Adipocyte (in vitro differentiated cells): ENCODE data around the gene CC2D2A.
A peak's percentile ranks its signal among the peaks of the same experiment; 100 is the strongest.
"Not testable (repeated sequence)": the region's sequence is repeated elsewhere in the genome, so short reads cannot be mapped to it uniquely, and the experiment has no call there.

Experiments
- DNase-seq: peaks from one replicate; pipeline ENCODE4 v3.0.0-alpha.2; 2015; ENCODE audit warnings: low read depth
- H3K27me3 ChIP-seq: replicated peaks from 2 replicates; pipeline ENCODE4 v1.7.0; 2013; ENCODE audit warnings: mild to moderate bottlenecking, low read length, moderate library complexity; ENCODE audit not compliant: control insufficient read depth, insufficient read depth
- H3K36me3 ChIP-seq: 2 replicates; pipeline ENCODE4 v1.7.0; 2013; ENCODE audit warnings: low read length, mild to moderate bottlenecking, moderate library complexity; ENCODE audit not compliant: control insufficient read depth, insufficient read depth, severe bottlenecking
- H3K4me1 ChIP-seq: 2 replicates; pipeline ENCODE4 v1.7.0; 2013; ENCODE audit warnings: mild to moderate bottlenecking, low read length, moderate library complexity; ENCODE audit not compliant: control insufficient read depth, insufficient read depth
- H3K4me3 ChIP-seq: 2 replicates; pipeline ENCODE4 v1.7.0; 2013; ENCODE audit warnings: mild to moderate bottlenecking, low read length, moderate library complexity
- H3K9ac ChIP-seq: 2 replicates; pipeline ENCODE4 v1.7.0; 2013; ENCODE audit warnings: mild to moderate bottlenecking, low read length, moderate library complexity
- H3K9me3 ChIP-seq: 2 replicates; pipeline ENCODE4 v1.7.0; 2013; ENCODE audit warnings: mild to moderate bottlenecking, low read length, moderate library complexity; ENCODE audit not compliant: control insufficient read depth

Gene CC2D2A

DNA sequence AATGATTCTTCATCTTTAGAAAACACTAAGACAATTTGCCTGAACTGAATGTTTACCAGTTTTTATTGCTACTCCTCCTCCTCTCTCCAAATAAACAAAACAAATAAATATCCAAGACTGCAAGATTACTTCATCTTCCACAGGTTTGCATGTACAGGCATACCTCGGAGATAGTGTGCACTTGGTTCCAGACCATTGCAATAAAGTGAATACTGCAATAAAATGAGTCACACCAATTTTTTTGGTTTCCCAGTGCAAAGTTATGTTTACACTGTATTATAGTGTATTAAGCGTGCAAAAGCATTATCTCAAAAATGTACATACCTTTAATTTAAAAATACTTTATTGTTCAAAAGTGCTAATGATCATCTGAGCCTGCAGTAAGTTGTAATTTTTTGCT, 132.2 kb downstream of the CC2D2A start:
- no peaks in the 10 kb centered on the region for H3K27me3 ChIP-seq
- H3K9me3 ChIP-seq, result no peaks in the 10 kb centered on the region
- H3K36me3 ChIP-seq, result peaks cover 85% of the 10 kb centered on the region
- peaks cover 10% of the 10 kb centered on the region for H3K4me1 ChIP-seq
- no peak for DNase-seq
- no peak overlapping the region for H3K9ac ChIP-seq
- H3K4me3 ChIP-seq, result no peak overlapping the region

DNA sequence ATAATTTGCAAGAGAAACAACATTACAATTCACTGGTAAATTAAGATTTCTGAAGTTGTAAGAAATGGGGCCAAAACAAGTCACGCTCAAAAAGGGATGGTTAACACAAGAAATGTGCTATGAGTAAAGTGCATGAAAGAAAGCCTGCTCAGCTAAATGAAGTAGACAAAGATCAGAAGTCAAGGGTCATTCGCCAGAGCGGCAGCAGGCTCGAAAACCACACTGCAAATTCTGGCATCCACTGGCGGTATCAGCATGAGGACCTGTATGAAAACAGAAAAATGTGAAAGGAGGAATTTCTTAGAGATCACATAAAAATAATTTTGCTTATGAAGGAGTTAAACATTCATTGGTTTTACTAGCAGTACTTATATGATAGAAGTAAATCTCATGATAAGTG, 135.9 kb downstream of the CC2D2A start:
- DNase-seq, result no peak

GRCh38 chr4:15610855-15611254, 141.2 kb downstream of the CC2D2A start:
- H3K4me1 ChIP-seq, result peaks cover 23% of the 10 kb centered on the region
- H3K36me3 ChIP-seq, result peaks cover 42% of the 10 kb centered on the region
- no peak for DNase-seq

More for the DNA sequence above, 135.9 kb downstream of the CC2D2A start:
- Histone ChIP-seq H3K4me3 (no peak overlapping the region), H3K9me3 (no peaks in the 10 kb centered on the region), H3K9ac (no peak overlapping the region), H3K4me1 (peaks cover 16% of the 10 kb centered on the region), H3K36me3 (peaks cover 64% of the 10 kb centered on the region), H3K27me3 (no peaks in the 10 kb centered on the region)

GRCh38 chr4:15612136-15612535, 142.5 kb downstream of the CC2D2A start:
- Histone ChIP-seq H3K36me3 (peaks cover 42% of the 10 kb centered on the region), H3K4me3 (no peak overlapping the region), H3K9me3 (no peaks in the 10 kb centered on the region), H3K27me3 (no peaks in the 10 kb centered on the region), H3K9ac (no peak overlapping the region), H3K4me1 (peaks cover 15% of the 10 kb centered on the region)
- no peak for DNase-seq

More at GRCh38 chr4:15610855-15611254, 141.2 kb downstream of the CC2D2A start:
- Histone ChIP-seq H3K27me3 (no peaks in the 10 kb centered on the region), H3K4me3 (no peak overlapping the region), H3K9ac (no peak overlapping the region), H3K9me3 (no peaks in the 10 kb centered on the region)

DNA sequence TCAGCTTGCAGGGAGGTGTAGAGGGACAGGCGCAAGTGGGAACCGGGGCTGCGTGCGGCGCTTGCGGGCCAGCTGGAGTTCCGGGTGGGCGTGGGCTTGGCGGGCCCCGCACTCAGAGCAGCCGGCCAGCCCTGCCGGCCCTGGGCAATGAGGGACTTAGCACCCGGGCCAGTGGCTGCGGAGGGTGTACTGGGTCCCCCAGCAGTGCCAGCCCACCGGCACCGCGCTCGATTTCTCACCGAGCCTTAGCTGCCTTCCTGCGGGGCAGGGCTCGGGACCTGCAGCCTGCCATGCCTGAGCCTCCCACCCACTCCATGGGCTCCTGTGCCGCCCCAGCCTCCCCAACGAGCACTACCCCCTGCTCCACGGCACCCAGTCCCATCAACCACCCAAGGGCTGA, 145.2 kb downstream of the CC2D2A start:
- not testable (repeated sequence) for H3K27me3 ChIP-seq, DNase-seq, H3K9me3 ChIP-seq, H3K4me3 ChIP-seq, H3K9ac ChIP-seq
- Histone ChIP-seq H3K4me1 (peaks cover 13% of the 10 kb centered on the region), H3K36me3 (peaks cover 42% of the 10 kb centered on the region)

GRCh38 chr4:15617407-15617806, 147.7 kb downstream of the CC2D2A start:
- H3K4me1 ChIP-seq, H3K27me3 ChIP-seq, H3K9ac ChIP-seq, DNase-seq, H3K4me3 ChIP-seq: not testable (repeated sequence)
- Histone ChIP-seq H3K36me3 (peaks cover 31% of the 10 kb centered on the region), H3K9me3 (peaks cover 13% of the 10 kb centered on the region)

DNA sequence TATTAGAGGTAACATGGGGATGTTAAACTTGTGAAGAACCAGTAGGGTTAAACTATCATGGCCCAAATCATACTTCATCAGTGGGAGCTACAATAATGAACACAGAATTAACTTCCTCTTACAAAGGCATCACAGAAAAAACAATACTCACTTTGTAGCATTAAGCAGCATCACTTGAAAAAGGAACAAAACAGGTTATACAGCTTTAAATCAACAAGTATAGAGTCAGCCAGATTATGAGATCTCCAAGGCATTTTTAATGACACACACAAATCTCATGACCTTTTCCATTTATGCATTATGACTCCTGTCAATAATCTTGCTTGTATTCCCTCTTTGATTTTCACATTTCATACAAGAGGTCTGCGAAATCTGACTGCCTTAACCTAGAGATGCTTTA, 167.1 kb downstream of the CC2D2A start:
- H3K4me1 ChIP-seq, result no peaks in the 10 kb centered on the region
- peaks cover 87% of the 10 kb centered on the region for H3K36me3 ChIP-seq

DNA sequence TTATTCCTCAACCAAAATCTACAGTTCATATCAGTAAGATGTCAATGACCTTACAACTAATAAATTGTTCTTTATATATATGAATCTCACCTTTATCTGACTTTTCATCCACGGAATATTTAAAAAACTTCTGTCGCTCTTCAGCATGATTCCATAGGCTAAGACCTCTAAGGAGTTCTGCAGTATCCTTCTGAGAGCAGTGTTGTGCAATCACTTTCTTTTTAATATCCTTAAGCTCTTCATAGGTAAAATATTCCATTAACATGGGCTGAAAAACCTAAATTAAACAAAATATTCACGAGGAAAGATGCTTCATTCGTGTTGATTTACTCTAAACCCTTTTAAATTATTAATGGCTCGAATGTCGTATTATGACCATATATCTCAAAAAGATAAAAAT, 168.7 kb downstream of the CC2D2A start:
- Histone ChIP-seq H3K36me3 (peaks cover 75% of the 10 kb centered on the region), H3K4me1 (no peaks in the 10 kb centered on the region), H3K9me3 (no peaks in the 10 kb centered on the region), H3K27me3 (no peaks in the 10 kb centered on the region), H3K9ac (no peak overlapping the region), H3K4me3 (no peak overlapping the region)
- DNase-seq, result no peak

More for the DNA sequence above, 167.1 kb downstream of the CC2D2A start:
- DNase-seq, result no peak
- Histone ChIP-seq H3K9me3 (no peaks in the 10 kb centered on the region), H3K9ac (no peak overlapping the region), H3K27me3 (no peaks in the 10 kb centered on the region), H3K4me3 (no peak overlapping the region)

DNA sequence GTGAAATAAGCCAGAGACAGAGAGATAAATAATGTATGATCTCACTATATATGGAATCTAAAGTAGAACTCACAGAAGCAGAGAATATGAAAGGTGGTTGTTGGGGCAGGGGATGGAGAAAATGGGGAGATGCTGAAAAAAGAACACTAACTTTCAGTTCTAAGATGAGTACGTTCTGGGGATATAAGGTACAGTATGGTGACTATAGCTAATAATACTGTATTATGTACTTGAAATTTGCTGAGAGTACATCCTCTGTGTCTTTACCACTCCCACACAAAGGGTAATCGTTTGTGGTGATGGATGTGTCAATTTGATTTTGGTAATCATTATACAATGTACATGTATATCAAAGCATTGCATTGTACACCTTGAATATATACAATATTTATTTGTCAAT, 178.9 kb downstream of the CC2D2A start:
- H3K27me3 ChIP-seq, result no peaks in the 10 kb centered on the region
- no peak overlapping the region for H3K9ac ChIP-seq
- no peak overlapping the region for H3K4me3 ChIP-seq
- H3K9me3 ChIP-seq, result no peaks in the 10 kb centered on the region
- peaks cover 7% of the 10 kb centered on the region for H3K36me3 ChIP-seq
- H3K4me1 ChIP-seq, result peaks cover 49% of the 10 kb centered on the region
- DNase-seq, result no peak

GRCh38 chr4:15649914-15650545, 180.3 kb downstream of the CC2D2A start:
- Histone ChIP-seq H3K4me1 (peaks cover 49% of the 10 kb centered on the region), H3K9me3 (no peaks in the 10 kb centered on the region), H3K27me3 (no peaks in the 10 kb centered on the region), H3K36me3 (no peaks in the 10 kb centered on the region), H3K4me3 (no peak overlapping the region), H3K9ac (peak overlapping the region; percentile 8)
- peak; percentile 78 for DNase-seq
